GM12872 (cell line): Measurements from ENCODE around the gene XKR7.

Experiments
- TF ChIP-seq, protein P1 (sequence below): IDR thresholded peaks from 3 replicates; pipeline ENCODE4 v1.5.1; 2011; ENCODE audit warnings: low read depth, mild to moderate bottlenecking, low read length, moderate library complexity; ENCODE audit not compliant: insufficient read depth

Gene XKR7

GRCh38 chr20:32031007-32031958 is 63.3 kb downstream of the XKR7 start:
- TF ChIP-seq, protein P1, sequence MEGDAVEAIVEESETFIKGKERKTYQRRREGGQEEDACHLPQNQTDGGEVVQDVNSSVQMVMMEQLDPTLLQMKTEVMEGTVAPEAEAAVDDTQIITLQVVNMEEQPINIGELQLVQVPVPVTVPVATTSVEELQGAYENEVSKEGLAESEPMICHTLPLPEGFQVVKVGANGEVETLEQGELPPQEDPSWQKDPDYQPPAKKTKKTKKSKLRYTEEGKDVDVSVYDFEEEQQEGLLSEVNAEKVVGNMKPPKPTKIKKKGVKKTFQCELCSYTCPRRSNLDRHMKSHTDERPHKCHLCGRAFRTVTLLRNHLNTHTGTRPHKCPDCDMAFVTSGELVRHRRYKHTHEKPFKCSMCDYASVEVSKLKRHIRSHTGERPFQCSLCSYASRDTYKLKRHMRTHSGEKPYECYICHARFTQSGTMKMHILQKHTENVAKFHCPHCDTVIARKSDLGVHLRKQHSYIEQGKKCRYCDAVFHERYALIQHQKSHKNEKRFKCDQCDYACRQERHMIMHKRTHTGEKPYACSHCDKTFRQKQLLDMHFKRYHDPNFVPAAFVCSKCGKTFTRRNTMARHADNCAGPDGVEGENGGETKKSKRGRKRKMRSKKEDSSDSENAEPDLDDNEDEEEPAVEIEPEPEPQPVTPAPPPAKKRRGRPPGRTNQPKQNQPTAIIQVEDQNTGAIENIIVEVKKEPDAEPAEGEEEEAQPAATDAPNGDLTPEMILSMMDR: peak; percentile 93

- TF ChIP-seq, protein P1: no peak
Observed at GRCh38 chr20:32033316-32033715, 65.4 kb downstream of the XKR7 start.

GRCh38 chr20:32034581-32035425 is 66.9 kb downstream of the XKR7 start:
- TF ChIP-seq, protein P1: peak; percentile 59

DNA sequence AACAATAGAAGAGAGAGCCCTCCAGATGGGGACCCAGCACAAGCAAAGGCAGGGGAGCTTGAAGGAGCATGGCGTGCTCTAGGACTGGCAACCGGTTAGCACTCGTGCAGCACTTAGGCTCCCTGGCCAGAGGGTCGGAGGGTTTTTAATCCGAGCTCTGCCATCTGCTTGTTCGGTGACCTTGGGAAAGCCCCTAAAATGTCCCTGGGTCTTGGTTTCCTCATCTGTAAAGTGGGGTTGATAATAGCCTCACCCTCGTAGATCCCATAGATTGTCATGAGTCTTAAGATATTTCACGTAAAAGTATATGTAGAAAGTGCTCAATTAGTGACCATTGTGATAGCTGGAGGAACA is 67.5 kb downstream of the XKR7 start:
- TF ChIP-seq, protein P1: no peak

DNA sequence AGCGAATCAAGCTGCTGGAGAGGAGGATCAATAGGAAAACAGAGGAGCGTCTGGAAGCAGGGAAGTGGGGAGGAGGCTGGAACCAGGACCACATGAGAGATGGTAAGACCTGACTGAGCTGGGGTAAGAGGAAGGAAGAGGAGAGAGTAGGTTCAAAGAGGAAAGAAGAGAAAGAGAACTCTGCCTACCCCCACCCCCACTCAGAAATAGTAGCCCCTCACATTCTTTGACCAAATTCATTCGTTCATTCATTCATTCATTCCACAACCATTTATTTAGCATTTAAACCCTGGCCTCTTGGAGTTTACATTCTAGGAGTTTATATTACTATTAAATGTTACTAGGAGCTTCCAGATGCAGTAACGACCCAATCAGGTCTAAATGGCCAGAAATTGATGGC is 68.3 kb downstream of the XKR7 start:
- TF ChIP-seq, protein P1: no peak

DNA sequence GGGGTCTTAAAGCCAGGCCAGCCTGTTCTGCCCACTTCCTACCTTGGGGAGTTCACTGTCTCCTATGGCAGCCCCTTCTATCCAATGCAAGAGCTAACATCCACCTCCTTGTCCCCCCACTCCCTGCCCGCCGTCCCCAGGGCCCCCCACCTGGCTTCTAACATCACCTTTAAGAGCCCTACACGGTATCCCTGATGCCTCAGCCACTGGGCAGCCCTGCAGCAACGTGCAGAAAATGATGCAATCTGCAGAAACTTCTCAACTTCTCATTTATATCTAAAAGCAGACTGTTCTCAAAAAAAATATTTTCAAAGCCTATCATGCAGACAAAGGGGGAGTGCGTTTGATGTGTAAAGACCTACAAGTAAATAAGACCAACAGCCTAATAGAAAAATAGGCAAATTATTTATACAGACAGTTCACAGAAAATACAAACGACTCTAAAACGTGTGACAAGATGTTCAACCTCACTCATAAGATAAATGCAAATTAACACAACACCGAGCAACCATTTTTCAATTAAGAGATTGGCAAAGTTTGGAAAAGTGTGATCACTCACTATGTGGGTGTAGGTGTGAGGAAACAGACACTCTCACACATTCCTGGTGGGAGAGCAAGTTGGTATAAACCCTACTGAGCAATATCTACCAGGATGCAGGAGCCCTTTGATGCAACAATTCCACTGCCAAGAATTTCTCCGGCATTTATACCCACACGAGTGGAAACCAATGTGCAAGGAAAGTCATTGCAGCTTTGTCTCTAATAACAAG is 69.0 kb downstream of the XKR7 start:
- TF ChIP-seq, protein P1: no peak
